ENCODE results near the gene ESYT1. TPM values are rescaled to one million over a fixed set of nuclear protein-coding genes. Genes with fewer than 3 reads are reported as not detected.

Gene ESYT1
- total and polyA plus RNA-seq, 9 of the 15 experiments (the other 6 are each of a cell fraction or from before 2014, with no cell fraction given) = 132 to 420 (median 164) TPM

DNA sequence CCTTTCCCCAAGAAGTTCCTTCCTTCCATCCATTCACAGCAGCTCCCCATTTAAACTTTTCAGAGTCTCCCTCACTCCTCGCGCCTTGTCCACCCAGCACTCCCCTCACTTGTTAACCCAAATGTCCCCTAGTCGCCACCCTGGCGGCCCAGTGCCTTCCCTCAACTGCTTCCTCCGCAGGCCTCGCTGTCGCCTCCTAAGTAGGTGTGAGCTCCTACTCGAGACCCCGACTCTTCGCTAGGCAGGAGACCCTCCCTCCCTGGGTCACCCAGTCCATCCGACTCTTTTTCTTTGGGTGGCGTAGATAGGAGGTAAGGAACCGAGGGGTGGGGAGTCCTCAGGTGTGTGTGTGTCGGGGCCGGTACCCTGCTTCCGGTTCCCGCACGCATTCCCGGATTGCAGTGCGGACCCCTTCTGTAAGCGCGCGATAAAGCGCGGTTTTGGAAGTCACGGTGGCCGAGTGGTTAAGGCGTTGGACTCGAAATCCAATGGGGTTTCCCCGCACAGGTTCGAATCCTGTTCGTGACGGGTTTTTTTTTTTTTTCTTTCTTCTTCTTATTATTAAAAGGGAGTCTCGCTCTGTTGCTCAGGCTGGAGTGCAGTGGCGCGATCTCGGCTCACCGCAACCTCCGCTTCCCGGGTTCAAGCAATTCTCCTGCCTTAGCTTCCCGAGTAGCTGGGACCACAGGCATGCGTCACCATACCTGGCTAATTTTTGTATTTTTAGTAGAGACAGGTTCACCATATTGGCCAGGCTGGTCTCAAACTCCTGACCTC lies 62.0 kb downstream of the ESYT1 start (continued):
- peak; percentile 42 for TF ChIP-seq RBM22 (IDR thresholded peaks at IDR 0.05; ENCODE audit: low read depth, low read length, poor library complexity, severe bottlenecking)
- no peak for TF ChIP-seq RBM39 (optimal IDR thresholded peaks at IDR 0.05; ENCODE audit: low read depth, low read length)
- 0 out of 2 replicates have a peak, but pooled peaks have one; percentile 44 for TF ChIP-seq PTBP1 (IDR thresholded peaks at IDR 0.05; ENCODE audit: low read depth, low read length)
- TF ChIP-seq, protein P1, sequence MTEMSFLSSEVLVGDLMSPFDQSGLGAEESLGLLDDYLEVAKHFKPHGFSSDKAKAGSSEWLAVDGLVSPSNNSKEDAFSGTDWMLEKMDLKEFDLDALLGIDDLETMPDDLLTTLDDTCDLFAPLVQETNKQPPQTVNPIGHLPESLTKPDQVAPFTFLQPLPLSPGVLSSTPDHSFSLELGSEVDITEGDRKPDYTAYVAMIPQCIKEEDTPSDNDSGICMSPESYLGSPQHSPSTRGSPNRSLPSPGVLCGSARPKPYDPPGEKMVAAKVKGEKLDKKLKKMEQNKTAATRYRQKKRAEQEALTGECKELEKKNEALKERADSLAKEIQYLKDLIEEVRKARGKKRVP (CRISPR knock-in tag; IDR thresholded peaks at IDR 0.05) = no peak
- TF ChIP-seq HMGXB4 (CRISPR knock-in tag; IDR thresholded peaks at IDR 0.05) = peak; percentile 78; the same call in 1 of the 2 replicates
- TF ChIP-seq, protein P2, sequence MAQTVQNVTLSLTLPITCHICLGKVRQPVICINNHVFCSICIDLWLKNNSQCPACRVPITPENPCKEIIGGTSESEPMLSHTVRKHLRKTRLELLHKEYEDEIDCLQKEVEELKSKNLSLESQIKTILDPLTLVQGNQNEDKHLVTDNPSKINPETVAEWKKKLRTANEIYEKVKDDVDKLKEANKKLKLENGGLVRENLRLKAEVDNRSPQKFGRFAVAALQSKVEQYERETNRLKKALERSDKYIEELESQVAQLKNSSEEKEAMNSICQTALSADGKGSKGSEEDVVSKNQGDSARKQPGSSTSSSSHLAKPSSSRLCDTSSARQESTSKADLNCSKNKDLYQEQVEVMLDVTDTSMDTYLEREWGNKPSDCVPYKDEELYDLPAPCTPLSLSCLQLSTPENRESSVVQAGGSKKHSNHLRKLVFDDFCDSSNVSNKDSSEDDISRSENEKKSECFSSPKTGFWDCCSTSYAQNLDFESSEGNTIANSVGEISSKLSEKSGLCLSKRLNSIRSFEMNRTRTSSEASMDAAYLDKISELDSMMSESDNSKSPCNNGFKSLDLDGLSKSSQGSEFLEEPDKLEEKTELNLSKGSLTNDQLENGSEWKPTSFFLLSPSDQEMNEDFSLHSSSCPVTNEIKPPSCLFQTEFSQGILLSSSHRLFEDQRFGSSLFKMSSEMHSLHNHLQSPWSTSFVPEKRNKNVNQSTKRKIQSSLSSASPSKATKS (CRISPR knock-in tag; IDR thresholded peaks at IDR 0.05) = no peak
- no peak for TF ChIP-seq CCNT2 (IDR thresholded peaks at IDR 0.05; ENCODE audit: borderline replicate concordance, extremely low read depth, insufficient read length, low read depth, low read length)
- no peak for TF ChIP-seq CHCHD3 (CRISPR knock-in tag; IDR thresholded peaks at IDR 0.05)
- no peak for TF ChIP-seq DDX20 (tag; IDR thresholded peaks at IDR 0.05; ENCODE audit: low read depth)
- no peak for TF ChIP-seq U2AF2 (optimal IDR thresholded peaks at IDR 0.05; ENCODE audit: low read depth, low read length)
- TF ChIP-seq IRF1 (CRISPR knock-in tag; IDR thresholded peaks at IDR 0.05; ENCODE audit: borderline replicate concordance) = 0 out of 2 replicates have a peak, but pooled peaks have one; percentile 60
- TF ChIP-seq MYC (IDR thresholded peaks at IDR 0.05; ENCODE audit: low read depth, low read length) = peak; percentile 72
- 0 out of 2 replicates have a peak, but pooled peaks have one; percentile 39 for TF ChIP-seq MYC (CRISPR knock-in tag; IDR thresholded peaks at IDR 0.05; ENCODE audit: borderline replicate concordance, low read depth)
- no peak for TF ChIP-seq POU5F1 (IDR thresholded peaks at IDR 0.05; ENCODE audit: borderline replicate concordance, low read depth, low read length, partially characterized antibody)
- no peak for TF ChIP-seq ARHGAP35 (IDR thresholded peaks at IDR 0.05; ENCODE audit: partially characterized antibody)
- 0 out of 2 replicates have a peak, but pooled peaks have one; percentile 75 for TF ChIP-seq HDGF (IDR thresholded peaks at IDR 0.05)
- TF ChIP-seq SMAD4 (CRISPR knock-in tag; conservative IDR thresholded peaks at IDR 0.05) = peak; percentile 53; the same call in 1 of the 2 replicates
- TF ChIP-seq KLF1 (tag; IDR thresholded peaks at IDR 0.05) = peak; percentile 67; the same call in 1 of the 2 replicates
- no peak for TF ChIP-seq MECOM (CRISPR knock-in tag; IDR thresholded peaks at IDR 0.05)
- TF ChIP-seq POLR2A (conservative IDR thresholded peaks at IDR 0.05) = peak; percentile 68
- peak; percentile 55 for TF ChIP-seq ZFP36 (IDR thresholded peaks at IDR 0.05; ENCODE audit: low read depth, low read length, partially characterized antibody)

All from K562 (cell line).